OCI-LY3 (cell line): ENCODE data around the gene ARSJ.

Experiments used
- H2AFZ ChIP-seq: fragments of 200-600, 300-600 bp; shearing (Covaris generic); 2 replicates; pipeline ENCODE4 v1.6.0; 2014; ENCODE audit warnings: antibody characterized with exemption, low read depth, low read length
- H3K27ac ChIP-seq: fragments of 200-600, 300-600 bp; sonication (generic); 2 replicates; pipeline ENCODE4 v1.5.1; 2014; ENCODE audit warnings: mild to moderate bottlenecking, low read length, moderate library complexity, mixed read lengths
- H3K27me3 ChIP-seq: fragments of 200-600, 300-600 bp; sonication (generic); 2 replicates; pipeline ENCODE4 v1.6.1; 2014; ENCODE audit warnings: low read depth, low read length, mixed read lengths
- H3K36me3 ChIP-seq: fragments of 200-600, 300-600 bp; sonication (generic); replicated peaks from 2 replicates; pipeline ENCODE3; 2014; ENCODE audit warnings: low read depth, low read length, mixed read lengths
- H3K4me1 ChIP-seq: fragments of 300-600, 200-600 bp; sonication (generic); 2 replicates; pipeline ENCODE4 v1.6.1; 2014; ENCODE audit warnings: low read length, mixed read lengths
- H3K4me2 ChIP-seq: fragments of 200-600, 300-600 bp; sonication (generic); 2 replicates; pipeline ENCODE4 v1.6.1; 2014; ENCODE audit warnings: low read length, mixed read lengths
- H3K4me3 ChIP-seq: fragments of 300-600, 200-600 bp; sonication (generic); 2 replicates; pipeline ENCODE4 v1.5.1; 2014; ENCODE audit warnings: antibody characterized with exemption, mild to moderate bottlenecking, low read length, moderate library complexity
- H3K79me2 ChIP-seq: fragments of 300-600, 200-600 bp; shearing (Covaris generic); 2 replicates; pipeline ENCODE4 v1.6.1; 2014; ENCODE audit warnings: mild to moderate bottlenecking, low read length, mixed read lengths
- H3K9ac ChIP-seq: fragments of 300-600, 200-600 bp; shearing (Covaris generic); 2 replicates; pipeline ENCODE4 v1.6.0; 2014; ENCODE audit warnings: mild to moderate bottlenecking, low read length, moderate library complexity
- H3K9me3 ChIP-seq: fragments of 200-600, 300-600 bp; shearing (Covaris generic); 2 replicates; pipeline ENCODE4 v1.6.1; 2014; ENCODE audit warnings: low read length, mixed read lengths; ENCODE audit not compliant: insufficient read depth
- H4K20me1 ChIP-seq: fragments of 200-600, 300-600 bp; sonication (generic); 2 replicates; pipeline ENCODE4 v1.6.1; 2016; ENCODE audit warnings: low read length, mixed read lengths; ENCODE audit not compliant: insufficient read depth
- EZH2phosphoT487 ChIP-seq: fragments of 200-600 bp; shearing (Covaris generic); IDR thresholded peaks from 2 replicates; pipeline ENCODE4 v1.6.1; 2018; ENCODE audit warnings: antibody characterized with exemption, mixed run types, low read depth
- TF ChIP-seq, protein P1 (sequence below): fragments of 200-600, 300-600 bp; sonication (generic); IDR thresholded peaks from 2 replicates; pipeline ENCODE4 v1.5.1; 2014; ENCODE audit warnings: antibody characterized with exemption, low read length, low read depth

The ARSJ gene

DNA sequence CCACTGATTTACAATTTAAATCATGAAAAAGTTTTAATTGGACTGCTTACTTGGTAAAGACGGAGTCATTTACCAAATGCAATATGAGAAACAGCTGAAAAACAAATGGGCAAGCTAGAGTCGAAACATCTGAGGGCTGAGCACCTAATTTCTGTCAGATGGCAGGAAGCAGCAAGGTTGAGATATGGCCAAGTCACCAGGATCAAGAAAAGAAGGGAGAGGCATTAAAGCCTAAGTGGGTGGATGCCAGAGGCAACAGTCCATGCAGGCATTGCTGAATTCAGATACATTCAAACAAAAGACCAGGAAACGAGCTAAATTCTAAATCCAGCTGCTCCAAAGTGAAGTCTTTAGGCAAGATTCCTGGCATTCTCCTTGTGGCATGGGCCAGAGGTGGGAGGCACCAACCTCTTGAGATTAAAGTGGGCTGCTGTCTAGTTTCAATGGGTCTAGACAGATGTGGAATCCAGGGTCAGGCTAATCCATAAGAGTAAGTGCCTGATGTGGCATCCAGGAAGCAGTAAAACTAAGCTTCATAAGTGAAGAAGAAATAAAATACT is 8.0 kb upstream of the ARSJ start:
- Histone ChIP-seq H3K27ac (no peak overlapping the region), H3K9me3 (no peaks in the 10 kb centered on the region), H3K4me2 (no peak overlapping the region), H3K4me3 (no peak overlapping the region), H3K79me2 (no peaks in the 10 kb centered on the region), H3K4me1 (no peaks in the 10 kb centered on the region), H3K9ac (no peak overlapping the region), H2AFZ (no peak overlapping the region), H4K20me1 (no peaks in the 10 kb centered on the region), H3K36me3 (no peaks in the 10 kb centered on the region), H3K27me3 (no peaks in the 10 kb centered on the region)
- no peak for TF ChIP-seq EZH2phosphoT487
- TF ChIP-seq, protein P1, sequence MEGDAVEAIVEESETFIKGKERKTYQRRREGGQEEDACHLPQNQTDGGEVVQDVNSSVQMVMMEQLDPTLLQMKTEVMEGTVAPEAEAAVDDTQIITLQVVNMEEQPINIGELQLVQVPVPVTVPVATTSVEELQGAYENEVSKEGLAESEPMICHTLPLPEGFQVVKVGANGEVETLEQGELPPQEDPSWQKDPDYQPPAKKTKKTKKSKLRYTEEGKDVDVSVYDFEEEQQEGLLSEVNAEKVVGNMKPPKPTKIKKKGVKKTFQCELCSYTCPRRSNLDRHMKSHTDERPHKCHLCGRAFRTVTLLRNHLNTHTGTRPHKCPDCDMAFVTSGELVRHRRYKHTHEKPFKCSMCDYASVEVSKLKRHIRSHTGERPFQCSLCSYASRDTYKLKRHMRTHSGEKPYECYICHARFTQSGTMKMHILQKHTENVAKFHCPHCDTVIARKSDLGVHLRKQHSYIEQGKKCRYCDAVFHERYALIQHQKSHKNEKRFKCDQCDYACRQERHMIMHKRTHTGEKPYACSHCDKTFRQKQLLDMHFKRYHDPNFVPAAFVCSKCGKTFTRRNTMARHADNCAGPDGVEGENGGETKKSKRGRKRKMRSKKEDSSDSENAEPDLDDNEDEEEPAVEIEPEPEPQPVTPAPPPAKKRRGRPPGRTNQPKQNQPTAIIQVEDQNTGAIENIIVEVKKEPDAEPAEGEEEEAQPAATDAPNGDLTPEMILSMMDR, result no peak

DNA sequence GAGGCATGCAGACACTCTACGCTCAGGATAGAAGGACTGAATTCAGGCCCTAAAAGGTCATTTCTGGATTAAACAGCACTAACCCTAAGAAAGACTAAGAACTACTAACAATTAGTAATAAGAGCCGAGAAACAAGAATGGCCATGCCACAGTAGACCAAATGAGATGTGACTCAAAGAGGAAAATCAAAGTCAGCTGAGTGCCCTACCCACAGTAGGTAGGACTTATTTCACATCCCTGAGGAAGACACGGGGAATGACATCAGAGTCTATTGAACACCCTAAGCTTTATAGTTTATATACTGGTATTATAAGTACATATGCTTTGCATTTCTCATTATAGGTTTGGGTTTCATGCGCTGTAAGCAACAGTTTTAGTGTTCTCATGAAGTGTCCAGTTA is 2.7 kb upstream of the ARSJ start:
- Histone ChIP-seq H3K4me3 (no peak overlapping the region), H4K20me1 (no peaks in the 10 kb centered on the region), H3K4me2 (no peak overlapping the region), H3K27me3 (no peaks in the 10 kb centered on the region), H3K27ac (no peak overlapping the region), H3K36me3 (no peaks in the 10 kb centered on the region), H3K9ac (no peak overlapping the region), H3K79me2 (no peaks in the 10 kb centered on the region), H3K9me3 (no peaks in the 10 kb centered on the region), H2AFZ (no peak overlapping the region), H3K4me1 (no peaks in the 10 kb centered on the region)
- TF ChIP-seq EZH2phosphoT487, result no peak
- TF ChIP-seq, protein P1, result no peak

- Histone ChIP-seq H3K4me2 (no peak overlapping the region), H3K4me3 (no peak overlapping the region), H3K9me3 (no peaks in the 10 kb centered on the region), H3K4me1 (no peaks in the 10 kb centered on the region), H4K20me1 (no peaks in the 10 kb centered on the region), H3K79me2 (no peaks in the 10 kb centered on the region), H3K9ac (no peak overlapping the region), H2AFZ (no peak overlapping the region), H3K27me3 (no peaks in the 10 kb centered on the region), H3K36me3 (no peaks in the 10 kb centered on the region), H3K27ac (no peak overlapping the region)
- TF ChIP-seq, protein P1, result no peak
- TF ChIP-seq EZH2phosphoT487, result no peak
These were observed 2.1 kb upstream of the ARSJ start for GRCh38 chr4:113981591-113981990.

- H3K4me1 ChIP-seq, result no peaks in the 10 kb centered on the region
- no peaks in the 10 kb centered on the region for H3K9me3 ChIP-seq
- no peaks in the 10 kb centered on the region for H4K20me1 ChIP-seq
- no peak overlapping the region for H2AFZ ChIP-seq
- H3K4me3 ChIP-seq, result no peak overlapping the region
- TF ChIP-seq, protein P1, result no peak
- TF ChIP-seq EZH2phosphoT487, result no peak
- H3K9ac ChIP-seq, result no peak overlapping the region
- H3K79me2 ChIP-seq, result no peaks in the 10 kb centered on the region
- H3K27me3 ChIP-seq, result no peaks in the 10 kb centered on the region
- no peak overlapping the region for H3K27ac ChIP-seq
- no peak overlapping the region for H3K4me2 ChIP-seq
- no peaks in the 10 kb centered on the region for H3K36me3 ChIP-seq
These were observed 613 bp upstream of the ARSJ start for GRCh38 chr4:113979905-113980615.
